HG03196 (cell line): ENCODE results near the gene TCF25.
A peak's percentile ranks its signal among the peaks of the same experiment; 100 is the strongest.
"Not testable (repeated sequence)": the region's sequence is repeated elsewhere in the genome, so short reads cannot be mapped to it uniquely, and the experiment has no call there.

Experiments used
- ATAC-seq: cut with Tn5 transposase; IDR thresholded peaks from one replicate; pipeline ENCODE4 v1.9.1; 2021; ENCODE audit not compliant: unreplicated experiment

Gene TCF25

DNA sequence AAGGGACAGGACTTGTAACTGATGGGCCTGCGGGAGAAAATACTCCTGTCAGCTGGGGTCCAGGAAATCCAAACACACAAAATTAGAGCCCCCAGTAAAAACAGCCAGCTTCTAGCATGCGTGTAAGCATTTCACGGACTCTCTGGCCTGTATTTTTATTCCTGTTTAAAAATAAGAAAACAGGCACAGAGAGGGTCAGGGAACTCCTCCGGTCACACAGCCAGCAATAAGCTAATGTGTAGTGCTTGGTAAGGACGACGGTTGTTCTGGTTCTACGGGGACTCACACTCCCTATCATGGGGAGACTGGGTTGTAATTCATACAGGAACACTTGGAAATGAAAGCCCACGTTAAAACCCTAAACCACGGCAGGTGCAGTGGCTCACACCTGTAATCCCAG, 1.5 kb upstream of the TCF25 start:
- ATAC-seq: no peak

DNA sequence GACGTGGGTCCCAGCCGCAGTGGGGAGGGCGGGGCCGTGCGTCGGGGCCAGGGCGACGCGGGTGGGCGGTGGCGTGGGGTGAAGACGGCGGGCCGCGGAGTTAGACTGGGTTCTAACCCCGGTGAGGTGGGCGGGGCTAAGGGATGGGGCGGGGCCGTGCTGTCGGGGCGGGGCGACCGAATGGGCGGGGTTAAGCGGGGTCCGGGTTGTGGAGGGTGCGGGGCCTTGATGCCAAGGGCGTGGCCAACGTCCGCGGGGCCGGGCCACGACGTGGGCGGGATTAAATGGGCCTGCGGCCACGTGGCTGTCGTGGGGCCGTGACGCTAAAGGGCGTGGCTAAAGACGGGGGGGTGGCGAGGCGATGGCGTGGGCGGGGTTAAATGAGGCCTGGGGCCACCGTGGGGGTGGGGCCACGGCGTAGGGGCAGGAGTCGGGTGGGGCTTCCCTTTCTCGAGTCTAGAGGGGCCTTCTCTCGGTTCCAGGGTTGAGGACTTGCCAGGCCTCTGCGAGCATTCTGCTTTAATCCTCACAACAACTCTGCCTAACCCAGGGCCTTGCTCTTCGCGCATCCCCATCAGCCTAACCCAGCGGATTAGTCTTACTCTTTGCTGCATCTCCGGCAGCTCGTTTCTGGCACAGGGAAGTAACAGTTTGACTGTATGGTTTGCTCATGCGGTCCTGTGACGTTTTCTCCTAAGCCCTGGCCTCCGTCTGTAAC, 739 bp downstream of the TCF25 start:
- peak; percentile 63 for ATAC-seq

DNA sequence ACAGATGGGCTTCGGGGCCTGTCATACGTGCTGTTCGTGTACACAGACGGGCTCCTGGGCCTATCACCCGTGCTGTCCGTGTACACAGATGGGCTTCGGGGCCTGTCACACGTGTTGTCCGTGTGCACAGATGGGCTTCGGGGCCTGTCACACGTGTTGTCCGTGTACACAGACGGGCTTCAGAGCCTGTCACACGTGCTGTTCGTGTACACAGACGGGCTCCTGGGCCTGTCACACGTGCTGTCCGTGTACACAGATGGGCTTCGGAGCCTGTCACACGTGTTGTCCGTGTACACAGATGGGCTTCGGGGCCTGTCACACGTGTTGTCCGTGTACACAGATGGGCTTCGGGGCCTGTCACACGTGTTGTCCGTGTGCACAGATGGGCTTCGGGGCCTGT, 5.7 kb downstream of the TCF25 start:
- not testable (repeated sequence) for ATAC-seq

DNA sequence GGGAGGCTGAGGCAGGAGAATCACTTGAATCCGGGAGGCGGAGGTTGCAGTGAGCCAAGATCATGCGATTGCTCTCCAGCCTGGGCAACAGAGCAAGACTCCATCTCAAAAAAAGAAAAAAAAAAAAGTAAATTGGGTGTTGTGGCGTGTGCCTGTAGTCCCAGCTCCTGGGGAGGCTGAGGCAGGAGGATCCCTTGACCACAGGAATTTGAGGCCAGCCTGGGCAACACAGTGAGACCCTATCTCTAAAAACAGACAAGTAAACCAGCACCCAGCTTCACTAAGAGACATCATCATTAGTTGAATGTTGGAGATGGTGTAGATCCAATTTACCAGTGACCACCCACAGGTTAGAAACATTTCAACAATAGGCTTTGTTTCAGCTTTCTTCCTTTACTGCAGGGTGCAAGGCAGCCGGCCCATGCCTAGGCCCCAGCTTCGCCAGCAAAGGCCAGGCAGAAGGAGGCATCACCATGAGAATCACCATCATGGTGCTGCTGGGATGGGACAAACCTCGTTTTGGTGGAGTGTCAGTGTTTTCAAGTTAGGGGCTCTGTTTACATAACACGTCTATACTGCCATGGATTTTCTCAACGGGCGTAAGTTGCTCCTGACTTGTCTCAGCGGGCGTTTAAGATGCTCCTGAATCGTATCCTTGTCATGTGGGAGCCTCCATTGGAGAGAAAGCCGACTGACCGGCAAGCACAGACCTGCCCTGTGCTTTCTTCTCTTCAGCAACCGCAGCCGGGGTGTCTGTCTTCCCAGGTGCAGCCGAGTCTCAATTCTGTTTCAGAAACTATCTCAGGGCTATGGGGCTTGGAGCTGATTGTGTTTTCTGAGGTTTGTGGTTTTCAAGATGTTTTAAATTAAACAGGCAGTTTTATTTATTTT, 7.3 kb downstream of the TCF25 start:
- ATAC-seq: no peak

DNA sequence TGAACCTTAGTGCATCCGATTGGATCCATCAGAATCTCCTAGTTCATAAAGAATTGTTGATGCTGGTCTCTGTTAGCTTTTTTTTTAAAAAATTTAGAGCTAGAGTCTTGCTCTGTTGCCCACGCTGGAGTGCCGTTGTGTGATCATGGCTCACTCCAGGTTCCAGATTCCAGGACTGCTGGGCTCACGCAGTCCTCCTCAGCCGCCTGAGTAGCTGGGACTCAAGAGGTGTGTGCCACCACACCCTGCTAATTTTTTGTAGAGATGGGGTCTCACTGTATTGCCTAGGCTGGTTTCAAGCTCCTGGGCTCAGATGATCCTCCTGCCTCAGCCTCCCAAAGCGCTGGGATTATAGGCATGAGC, 8.0 kb downstream of the TCF25 start:
- no peak for ATAC-seq

DNA sequence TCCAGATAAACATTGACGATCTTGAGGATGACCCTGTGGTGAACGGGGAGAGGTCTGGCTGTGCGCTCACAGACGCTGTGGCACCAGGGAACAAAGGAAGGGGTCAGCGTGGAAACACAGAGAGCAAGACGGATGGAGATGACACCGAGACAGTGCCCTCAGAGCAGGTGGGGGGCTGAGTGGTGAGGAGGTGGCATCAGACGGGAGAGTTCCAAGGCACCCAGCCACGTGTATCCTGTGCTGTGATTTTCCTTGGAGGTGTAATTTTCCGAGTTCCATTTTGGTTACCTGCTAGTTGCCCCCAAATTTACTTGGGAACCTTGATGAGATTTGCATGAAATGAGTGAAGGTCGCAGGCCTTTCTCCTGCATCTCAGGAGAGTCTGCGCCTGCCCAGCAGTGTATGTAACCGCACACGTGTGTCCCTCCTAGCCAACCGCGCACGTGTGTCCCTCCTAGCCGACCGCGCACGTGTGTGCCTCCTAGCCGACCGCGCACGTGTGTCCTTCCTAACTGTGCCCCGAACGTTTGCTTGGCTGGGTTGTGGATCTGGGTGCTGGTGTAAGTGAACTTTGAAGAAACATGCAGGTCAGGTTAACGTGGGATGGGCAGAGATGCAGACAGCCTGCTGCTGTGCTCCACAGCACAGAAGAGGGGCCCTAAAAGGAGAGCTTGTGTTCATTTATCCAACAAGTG, 10.1 kb downstream of the TCF25 start:
- no peak for ATAC-seq

DNA sequence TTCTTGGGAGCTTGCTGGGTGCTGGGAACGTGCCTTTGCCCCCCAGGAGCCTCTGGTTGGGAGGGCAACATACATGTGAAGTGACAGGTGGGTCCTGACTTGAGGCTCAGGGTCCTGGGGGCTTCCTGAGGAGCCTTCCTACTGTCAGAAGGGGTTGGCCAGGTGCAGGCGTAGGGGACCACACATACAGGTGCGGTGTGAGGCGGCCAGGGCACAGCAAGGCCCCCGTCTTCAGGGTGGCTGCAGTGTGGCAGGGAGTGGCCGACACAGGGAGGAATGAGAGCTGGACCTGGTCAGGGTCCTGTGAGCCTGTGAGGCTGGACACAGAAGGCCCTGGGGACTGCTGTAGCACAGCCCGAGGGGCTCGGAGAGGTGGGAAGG, 10.6 kb downstream of the TCF25 start:
- ATAC-seq: no peak

DNA sequence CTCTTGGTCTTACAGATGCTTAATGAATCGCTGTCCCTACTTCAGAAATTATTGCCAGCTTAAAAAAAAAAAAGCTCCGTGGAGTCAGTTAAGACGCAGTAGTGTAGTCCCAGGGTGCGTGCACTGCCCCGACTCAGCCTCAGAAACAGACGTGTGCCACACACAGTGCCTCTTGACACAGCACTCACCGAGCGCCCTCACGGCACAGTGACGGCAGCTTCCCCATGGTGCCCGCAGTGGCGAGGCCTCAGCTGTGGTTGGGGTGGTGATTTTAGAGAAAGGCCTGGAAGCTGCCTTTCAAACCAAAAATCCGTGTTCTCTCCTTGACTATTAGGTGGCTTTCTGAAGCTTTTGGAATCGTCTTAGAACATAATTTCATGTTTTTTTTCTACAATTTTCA, 13.9 kb downstream of the TCF25 start:
- no peak for ATAC-seq

DNA sequence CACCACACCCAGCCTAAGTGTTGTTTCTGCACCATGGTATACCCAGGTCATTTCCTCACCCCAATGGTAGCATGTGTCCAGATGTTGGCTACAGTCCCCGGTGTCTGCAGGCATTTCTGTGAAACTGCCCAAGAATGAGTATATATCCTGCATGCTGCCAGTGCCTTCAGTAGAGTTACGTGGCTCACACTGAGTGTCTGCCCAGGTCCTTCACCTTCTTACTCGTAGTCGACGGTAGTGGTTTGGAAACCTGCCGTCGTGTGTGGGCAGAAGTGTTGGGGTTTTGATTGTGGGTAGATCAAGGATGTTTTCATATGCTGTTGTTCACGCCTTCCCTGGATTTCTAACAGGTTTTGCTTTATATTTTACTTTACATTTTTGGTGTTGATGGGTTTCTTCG, 16.8 kb downstream of the TCF25 start:
- ATAC-seq: no peak

DNA sequence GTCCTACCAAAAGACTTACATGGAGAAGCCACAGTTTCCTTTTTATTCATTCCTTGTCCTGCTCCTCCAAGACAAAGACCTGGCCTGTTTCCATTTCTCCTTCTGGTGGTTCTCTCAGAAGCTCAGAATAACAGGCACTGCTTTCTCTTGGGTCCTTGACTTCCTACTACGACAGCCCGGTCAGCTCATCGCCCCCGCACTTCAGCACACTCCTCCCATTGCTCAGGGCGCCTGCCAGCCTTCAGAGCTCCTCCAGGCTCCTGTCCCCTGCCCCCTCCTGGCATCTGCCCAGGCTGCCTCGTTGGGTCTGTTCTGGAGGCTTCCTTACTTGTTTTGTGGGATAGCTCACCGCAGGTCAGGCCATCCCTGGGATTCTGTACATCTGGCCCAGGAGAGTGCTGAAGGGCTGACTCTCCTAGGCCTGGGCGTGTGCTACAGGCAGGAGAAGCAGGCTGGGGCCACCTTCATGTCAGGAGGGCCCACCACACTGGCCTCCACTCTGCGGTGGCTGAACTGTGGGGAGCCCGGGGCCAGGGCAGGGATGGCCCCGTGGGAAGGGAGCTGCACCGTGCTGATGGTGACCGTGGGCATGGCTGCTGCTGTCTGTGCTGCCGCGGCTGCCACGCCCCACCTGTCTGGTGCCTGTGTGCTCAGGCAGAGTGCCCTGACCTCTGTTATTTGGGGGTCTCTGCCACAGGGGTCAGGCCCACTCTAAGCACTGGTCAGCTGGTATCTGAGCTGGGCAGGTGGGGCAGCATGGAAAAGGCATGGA, 17.7 kb downstream of the TCF25 start:
- no peak for ATAC-seq

DNA sequence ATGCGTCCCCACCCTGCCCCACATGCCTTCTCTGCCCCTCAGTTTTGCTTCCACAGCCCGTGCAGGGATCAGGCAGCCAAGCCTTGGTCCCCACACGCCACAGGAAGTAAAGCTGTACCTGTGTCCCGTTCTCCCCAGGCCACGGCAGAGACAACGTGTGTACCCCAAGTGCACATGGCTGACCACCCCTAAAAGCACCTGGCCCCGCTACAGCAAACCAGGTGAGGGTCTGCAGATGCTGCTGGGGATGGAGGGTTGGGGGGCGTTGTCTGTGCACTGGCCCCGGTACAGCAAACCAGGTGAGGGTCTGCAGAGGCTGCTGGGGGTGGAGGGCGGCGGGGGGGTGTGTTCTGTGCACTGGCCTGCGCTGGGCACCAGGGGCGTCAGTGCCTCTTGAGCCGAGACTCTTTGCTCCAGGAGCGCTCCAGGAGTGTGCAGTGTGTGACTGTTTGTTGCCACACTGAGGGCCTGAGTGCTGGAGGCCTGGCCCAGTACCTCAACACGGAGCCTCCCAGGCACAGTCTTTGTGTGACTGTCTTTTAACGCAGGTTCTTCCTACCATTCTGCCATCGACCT, 18.8 kb downstream of the TCF25 start:
- ATAC-seq: no peak

DNA sequence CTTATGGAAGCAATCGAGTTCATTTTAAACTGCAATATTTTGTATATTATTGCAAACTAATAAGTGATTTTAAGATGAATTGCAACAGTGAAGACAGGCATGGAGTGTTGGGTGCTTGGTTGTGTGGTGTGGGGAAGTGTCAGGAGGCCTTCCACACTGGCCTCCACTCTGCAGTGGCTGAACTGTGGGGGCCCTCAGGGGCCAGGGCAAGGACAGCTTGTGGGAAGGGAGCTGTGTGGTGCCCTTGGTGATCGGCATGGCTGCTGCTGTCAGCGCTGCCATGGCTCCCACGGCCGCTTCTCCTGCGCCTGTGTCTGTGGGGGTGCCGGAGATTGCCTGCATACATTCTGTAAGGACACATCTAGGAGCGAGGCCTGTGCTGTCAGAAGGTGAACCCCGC, 19.2 kb downstream of the TCF25 start:
- no peak for ATAC-seq

DNA sequence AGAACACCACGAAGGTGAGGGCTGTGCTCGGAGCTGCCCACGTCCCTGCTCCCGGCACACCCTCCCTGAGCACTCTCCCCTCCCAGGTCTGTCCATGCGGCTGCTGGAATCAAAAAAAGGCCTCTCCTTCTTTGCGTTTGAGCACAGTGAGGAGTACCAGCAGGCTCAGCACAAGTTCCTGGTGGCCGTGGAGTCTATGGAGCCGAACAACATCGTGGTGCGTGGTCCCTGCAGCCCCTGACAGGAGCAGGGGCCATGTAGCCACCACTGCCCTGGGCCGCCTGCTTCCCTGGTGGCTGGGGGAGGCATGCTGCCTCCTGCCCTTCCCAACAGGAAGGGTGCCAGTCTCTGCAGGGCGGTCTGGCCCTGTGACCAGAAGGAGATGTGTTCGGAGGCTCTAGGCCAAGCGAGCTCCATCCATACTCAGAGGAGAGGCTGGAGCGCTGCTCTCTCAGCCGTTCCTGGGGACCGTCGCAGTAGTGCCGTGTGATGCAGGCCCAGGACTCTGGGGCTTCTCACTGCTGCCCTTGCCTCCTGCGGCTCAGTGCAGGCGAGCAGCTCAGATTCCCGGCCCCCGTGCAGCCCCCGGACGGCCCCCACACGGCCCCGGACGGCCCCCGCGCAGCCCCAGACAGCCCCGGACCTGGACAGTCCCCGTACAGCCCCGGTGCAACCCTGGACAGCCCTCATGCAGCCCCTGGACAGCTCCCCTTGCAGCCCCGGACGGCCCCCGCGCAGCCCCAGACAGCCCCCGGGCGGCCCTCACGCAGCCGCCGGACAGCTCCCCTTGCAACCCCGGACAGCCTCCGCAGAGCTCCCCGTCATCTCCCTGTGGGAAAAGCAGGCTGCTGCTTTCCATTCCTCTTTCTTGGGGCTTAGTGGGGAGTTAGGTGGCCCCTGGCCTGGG, 20.5 kb downstream of the TCF25 start:
- ATAC-seq: no peak

DNA sequence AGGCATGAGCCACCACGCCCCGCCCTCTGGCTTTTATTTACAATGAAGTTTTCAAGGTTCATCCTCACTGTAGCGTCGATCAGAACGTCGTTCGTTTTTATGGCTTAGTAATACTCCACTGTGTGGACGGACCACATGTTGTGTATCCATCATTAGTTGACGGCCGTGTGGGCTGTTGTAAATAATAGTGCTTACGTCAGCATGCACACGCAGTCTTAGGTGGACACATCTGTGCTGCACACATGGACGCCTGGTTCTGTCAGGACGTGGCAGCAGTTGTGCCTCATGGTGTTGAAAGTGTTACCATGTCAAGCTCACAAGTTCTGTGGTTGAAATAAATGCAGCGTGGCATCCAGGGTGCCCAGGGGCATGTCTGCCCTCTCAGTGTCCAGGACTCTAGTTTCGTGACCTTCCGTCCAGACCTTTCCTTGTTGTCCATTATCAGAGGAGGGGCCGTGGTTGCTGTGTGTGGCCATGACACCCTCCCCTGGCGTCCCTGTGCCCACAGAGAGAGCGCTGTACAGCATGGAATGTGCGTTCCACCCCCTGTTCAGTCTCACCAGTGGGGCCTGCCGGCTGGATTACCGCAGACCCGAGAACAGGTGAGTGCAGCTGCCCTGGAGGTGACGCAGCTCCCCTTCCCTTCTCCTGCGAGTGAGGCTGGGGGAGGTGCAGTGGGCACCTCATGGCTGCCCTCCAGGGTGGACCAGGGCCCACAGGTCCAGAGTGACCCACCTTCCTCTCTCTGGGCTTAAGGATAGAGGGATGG, 22.3 kb downstream of the TCF25 start:
- no peak for ATAC-seq

DNA sequence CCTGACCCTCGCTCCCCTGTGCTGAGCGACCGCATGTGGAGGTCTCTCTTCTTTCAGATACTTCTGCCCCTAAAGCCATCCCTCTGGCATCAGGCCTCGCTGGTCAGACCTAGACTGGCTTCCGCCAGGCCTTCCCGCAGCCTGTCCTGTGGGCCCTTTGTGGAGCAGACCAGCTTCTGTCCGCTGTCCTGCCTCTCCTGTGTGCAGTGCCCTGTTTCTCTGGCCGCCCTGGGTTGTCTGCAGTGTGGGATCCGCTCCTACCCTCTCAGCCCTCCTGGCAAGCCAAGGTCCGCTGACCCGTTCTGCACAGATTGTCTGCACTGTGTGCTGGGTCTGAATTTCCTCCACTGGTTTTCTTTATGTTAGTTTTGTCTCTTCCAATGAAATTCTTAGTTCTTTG, 23.8 kb downstream of the TCF25 start:
- ATAC-seq: no peak

DNA sequence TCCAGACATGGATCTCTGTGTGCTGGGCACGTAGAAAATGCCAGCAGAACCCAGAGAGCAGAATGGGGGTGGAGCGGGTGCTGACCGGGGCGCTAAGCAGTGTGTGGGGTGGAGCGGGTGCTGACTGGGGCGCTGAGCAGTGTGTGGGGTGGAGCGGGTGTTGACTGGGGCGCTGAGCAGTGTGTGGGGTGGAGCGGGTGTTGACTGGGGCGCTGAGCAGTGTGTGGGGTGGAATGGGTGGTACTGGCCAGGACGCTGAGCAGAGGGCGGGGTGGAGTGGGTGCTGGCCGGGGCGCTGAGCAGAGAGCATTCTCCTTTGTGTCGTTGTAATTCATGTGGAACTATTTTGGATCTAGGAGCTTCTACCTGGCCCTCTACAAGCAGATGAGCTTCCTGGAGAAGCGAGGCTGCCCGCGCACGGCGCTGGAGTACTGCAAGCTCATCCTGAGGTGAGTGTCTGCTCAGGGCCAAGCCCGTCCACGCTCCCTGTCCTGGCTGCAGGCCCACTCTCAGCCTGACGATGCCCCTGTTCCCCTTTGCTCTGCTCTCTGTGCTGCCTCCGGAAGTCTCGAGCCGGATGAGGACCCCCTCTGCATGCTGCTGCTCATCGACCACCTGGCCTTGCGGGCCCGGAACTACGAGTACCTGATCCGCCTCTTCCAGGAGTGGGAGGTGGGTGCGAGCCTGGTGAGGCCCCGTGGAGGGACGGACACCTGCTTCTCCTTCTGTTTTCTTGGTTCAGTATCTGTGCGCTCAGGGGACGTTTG, 25.0 kb downstream of the TCF25 start:
- no peak for ATAC-seq

DNA sequence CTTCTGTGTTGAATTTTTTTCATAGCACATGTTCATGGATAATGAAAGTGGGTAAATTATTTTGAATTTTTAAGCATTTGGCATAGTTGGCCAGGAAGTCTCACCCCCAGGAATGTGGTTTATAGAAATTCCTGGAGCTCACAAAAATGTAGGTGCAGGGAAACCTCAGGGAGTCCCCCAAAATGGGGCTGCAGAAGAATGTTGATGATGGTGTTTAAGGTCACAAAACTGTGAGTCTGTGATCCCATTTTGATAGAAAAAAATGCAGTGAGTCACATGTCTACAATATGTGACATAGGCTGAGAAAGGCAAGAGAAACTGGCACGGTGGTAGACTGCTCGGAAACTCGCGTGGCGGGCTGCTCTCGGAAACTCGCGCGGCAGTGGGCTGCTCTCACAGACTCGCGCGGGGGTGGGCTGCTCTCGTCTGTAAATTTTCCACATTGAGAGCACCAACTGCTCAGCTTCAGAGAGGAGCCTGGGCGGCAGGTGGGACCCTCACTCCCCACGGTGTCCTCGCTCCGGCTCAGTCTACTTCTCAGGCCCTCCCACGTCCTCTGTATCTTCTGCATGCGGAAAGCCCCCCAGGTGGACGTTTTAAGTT, 26.6 kb downstream of the TCF25 start:
- no peak for ATAC-seq

DNA sequence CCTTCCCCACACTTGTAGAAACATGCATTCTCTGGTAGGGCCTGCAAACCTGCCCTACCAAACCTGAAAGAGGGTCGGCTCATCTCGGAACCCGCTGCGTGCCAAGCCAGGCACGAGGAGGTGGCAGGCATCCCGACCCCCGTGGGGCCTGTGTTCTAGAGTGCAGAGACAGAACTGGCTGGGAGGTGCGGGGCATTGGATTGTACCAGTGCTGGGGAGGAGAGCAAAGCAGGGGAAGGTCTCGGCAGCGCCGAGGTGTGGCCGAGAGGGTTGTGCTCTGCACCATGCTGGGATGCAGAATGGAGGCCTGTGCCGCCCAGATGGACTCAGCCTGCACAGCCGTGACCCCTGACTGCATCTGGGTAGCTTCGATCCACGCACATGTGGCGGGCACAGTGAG, 27.5 kb downstream of the TCF25 start:
- no peak for ATAC-seq
